CD4-positive, CD25-positive, alpha-beta regulatory T cell (primary cell): ENCODE measurements around the gene GALNTL6. TPM values are rescaled to one million over a fixed set of nuclear protein-coding genes. Genes with fewer than 3 reads are reported as not detected.

Experiments used
- ATAC-seq, 2 donors: fragments of 150-1000 bp; cut with Tn5 transposase; one replicate each; pipeline ENCODE4 v1.10.0; 2021; ENCODE audit warnings: low read depth in 2 of 2, moderate number of reproducible peaks in 2 of 2, moderate library complexity in 1 of 2
- DNase-seq, 3 donors: peaks; one replicate each; pipeline versions ENCODE4 v3.0.0 to v3.0.0-alpha.2; 2012 to 2022; ENCODE audit warnings: mixed read lengths in 1 of 3
- H3K27ac ChIP-seq: one replicate; pipeline ENCODE4 v1.7.0; 2013; ENCODE audit warnings: mild to moderate bottlenecking, low read length; ENCODE audit not compliant: insufficient read depth, poor library complexity, severe bottlenecking
- H3K27me3 ChIP-seq: one replicate; pipeline ENCODE4 v1.7.0; 2013; ENCODE audit warnings: low read length; ENCODE audit not compliant: control insufficient read depth, insufficient read depth
- H3K36me3 ChIP-seq: one replicate; pipeline ENCODE4 v1.7.0; 2013; ENCODE audit warnings: mild to moderate bottlenecking, low read length, moderate library complexity; ENCODE audit not compliant: control insufficient read depth, insufficient read depth
- H3K4me1 ChIP-seq: 2 replicates; pipeline ENCODE4 v1.7.0; 2013; ENCODE audit warnings: mild to moderate bottlenecking, low read length; ENCODE audit not compliant: insufficient read depth, control insufficient read depth, poor library complexity, severe bottlenecking
- H3K4me3 ChIP-seq: one replicate; pipeline ENCODE4 v1.7.0; 2013; ENCODE audit warnings: low read depth, mild to moderate bottlenecking, low read length, moderate library complexity
- H3K9me3 ChIP-seq, 2 experiments: 1 replicate in 1 of 2; 2 replicates in 1 of 2; pipeline ENCODE4 v1.7.0; 2013; ENCODE audit warnings: low read length in 2 of 2, mild to moderate bottlenecking in 1 of 2, moderate library complexity in 1 of 2; ENCODE audit not compliant: control insufficient read depth in 2 of 2
- H3K27ac Mint-ChIP-seq, 3 donors: one replicate each; pipeline ENCODE4 v1.8.0; 2020 to 2022; ENCODE audit warnings: mild to moderate bottlenecking in 3 of 3, mixed read lengths in 3 of 3, moderate library complexity in 2 of 3
- H3K27me3 Mint-ChIP-seq: one replicate; pipeline ENCODE4 v1.8.0; 2022; ENCODE audit warnings: mild to moderate bottlenecking, mixed read lengths
- H3K36me3 Mint-ChIP-seq: one replicate; pipeline ENCODE4 v1.8.0; 2020; ENCODE audit warnings: mixed read lengths
- H3K4me1 Mint-ChIP-seq, 4 donors: one replicate each; pipeline ENCODE4 v1.8.0; 2020 to 2022; ENCODE audit warnings: mixed read lengths in 4 of 4, mild to moderate bottlenecking in 1 of 4
- H3K4me3 Mint-ChIP-seq, 4 donors: one replicate each; pipeline ENCODE4 v1.8.0; 2020 to 2022; ENCODE audit warnings: mild to moderate bottlenecking in 4 of 4, mixed read lengths in 4 of 4, moderate library complexity in 3 of 4
- H3K9me3 Mint-ChIP-seq, 7 donors: one replicate each; pipeline ENCODE4 v1.8.0; 2020 to 2022; ENCODE audit warnings: mixed read lengths in 7 of 7, mild to moderate bottlenecking in 3 of 7, moderate library complexity in 2 of 7
- polyA plus RNA-seq, 4 donors: library from polyadenylated mRNA; unstranded; fragments of 300-500 nt; fragmentation: Illumina TruSeq; gene quantifications; one replicate each; pipeline ENCODE4 v1.2.3, GENCODE V29; 2021
- total RNA-seq: library from RNA; stranded (reverse); gene quantifications from one replicate; pipeline ENCODE4 v1.2.3, GENCODE V29; 2022

The GALNTL6 gene
- total and polyA plus RNA-seq, 5 donors from 2014 or later: not detected

GRCh38 chr4:172050911-172051310 is 237.7 kb downstream of the GALNTL6 start:
- DNase-seq: no peak
- H3K4me3 Mint-ChIP-seq: no peak overlapping the region
- no peak overlapping the region for H3K4me3 ChIP-seq
- H3K27ac Mint-ChIP-seq: no peak overlapping the region
- ATAC-seq: no peak
- no peaks in the 10 kb centered on the region for H3K36me3 Mint-ChIP-seq
- H3K9me3 ChIP-seq: peaks cover 1 to 3% of the 10 kb centered on the region in 2 experiments
- peaks cover 4 to 16% (median 6%) of the 10 kb centered on the region in 7 donors for H3K9me3 Mint-ChIP-seq
- no peaks in the 10 kb centered on the region for H3K4me1 Mint-ChIP-seq
- H3K36me3 ChIP-seq: no peaks in the 10 kb centered on the region
- no peaks in the 10 kb centered on the region for H3K4me1 ChIP-seq
- no peaks in the 10 kb centered on the region for H3K27me3 Mint-ChIP-seq
- no peak overlapping the region for H3K27ac ChIP-seq
- H3K27me3 ChIP-seq: no peaks in the 10 kb centered on the region

- Histone ChIP-seq H3K4me3 (no peak overlapping the region), H3K4me1 (no peaks in the 10 kb centered on the region), H3K9me3 (peaks cover 1 to 3% of the 10 kb centered on the region in 2 experiments), H3K27me3 (no peaks in the 10 kb centered on the region), H3K27ac (no peak overlapping the region), H3K36me3 (no peaks in the 10 kb centered on the region)
- H3K4me1 Mint-ChIP-seq: no peaks in the 10 kb centered on the region
- H3K36me3 Mint-ChIP-seq: no peaks in the 10 kb centered on the region
- no peak overlapping the region for H3K4me3 Mint-ChIP-seq
- no peak for ATAC-seq
- peaks cover 0 to 24% (median 3%) of the 10 kb centered on the region in 7 donors for H3K9me3 Mint-ChIP-seq
- H3K27me3 Mint-ChIP-seq: no peaks in the 10 kb centered on the region
- DNase-seq: no peak
- H3K27ac Mint-ChIP-seq: no peak overlapping the region
Measured at GRCh38 chr4:172055046-172055445, 241.8 kb downstream of the GALNTL6 start.

- no peak overlapping the region for H3K4me3 ChIP-seq
Measured at GRCh38 chr4:172055498-172055897, 242.3 kb downstream of the GALNTL6 start.

GRCh38 chr4:172061204-172061603 is 248.0 kb downstream of the GALNTL6 start:
- peaks cover 0 to 4% of the 10 kb centered on the region in 2 experiments for H3K9me3 ChIP-seq
- ATAC-seq (no peak), DNase-seq (no peak)
- peaks cover 0 to 23% (median 5%) of the 10 kb centered on the region in 7 donors for H3K9me3 Mint-ChIP-seq
- no peak overlapping the region for H3K4me3 Mint-ChIP-seq
- no peaks in the 10 kb centered on the region for H3K27me3 ChIP-seq
- no peak overlapping the region for H3K27ac ChIP-seq
- H3K4me1 Mint-ChIP-seq: no peaks in the 10 kb centered on the region
- no peaks in the 10 kb centered on the region for H3K36me3 Mint-ChIP-seq
- H3K36me3 ChIP-seq: no peaks in the 10 kb centered on the region
- no peaks in the 10 kb centered on the region for H3K27me3 Mint-ChIP-seq
- no peak overlapping the region for H3K27ac Mint-ChIP-seq
- H3K4me1 ChIP-seq: no peaks in the 10 kb centered on the region
- H3K4me3 ChIP-seq: no peak overlapping the region

More at GRCh38 chr4:172055498-172055897, 242.3 kb downstream of the GALNTL6 start:
- ATAC-seq (no peak), DNase-seq (no peak)
- Histone ChIP-seq H3K36me3 (no peaks in the 10 kb centered on the region), H3K9me3 (peaks cover 0 to 3% of the 10 kb centered on the region in 2 experiments), H3K27ac (no peak overlapping the region), H3K27me3 (no peaks in the 10 kb centered on the region), H3K4me1 (no peaks in the 10 kb centered on the region)
- no peaks in the 10 kb centered on the region for H3K27me3 Mint-ChIP-seq
- no peaks in the 10 kb centered on the region for H3K4me1 Mint-ChIP-seq
- peaks cover 0 to 23% (median 3%) of the 10 kb centered on the region in 7 donors for H3K9me3 Mint-ChIP-seq
- no peak overlapping the region for H3K27ac Mint-ChIP-seq
- no peak overlapping the region for H3K4me3 Mint-ChIP-seq
- H3K36me3 Mint-ChIP-seq: no peaks in the 10 kb centered on the region

GRCh38 chr4:172068506-172068905 is 255.3 kb downstream of the GALNTL6 start:
- DNase-seq (no peak), ATAC-seq (no peak)
- peaks cover 0 to under 1% of the 10 kb centered on the region in 2 experiments for H3K9me3 ChIP-seq
- no peaks in the 10 kb centered on the region for H3K27me3 ChIP-seq
- no peaks in the 10 kb centered on the region for H3K36me3 ChIP-seq
- no peak overlapping the region for H3K4me3 Mint-ChIP-seq
- no peaks in the 10 kb centered on the region for H3K27me3 Mint-ChIP-seq
- H3K9me3 Mint-ChIP-seq: peaks cover 2 to 31% (median 7%) of the 10 kb centered on the region in 7 donors
- H3K4me1 Mint-ChIP-seq: no peaks in the 10 kb centered on the region
- no peak overlapping the region for H3K27ac Mint-ChIP-seq
- no peak overlapping the region for H3K27ac ChIP-seq
- no peak overlapping the region for H3K4me3 ChIP-seq
- H3K36me3 Mint-ChIP-seq: no peaks in the 10 kb centered on the region
- H3K4me1 ChIP-seq: no peaks in the 10 kb centered on the region

- no peak overlapping the region for H3K27ac ChIP-seq
- Mint-ChIP-seq H3K4me1 (no peaks in the 10 kb centered on the region), H3K4me3 (no peak overlapping the region)
Measured at GRCh38 chr4:172073590-172073989, 260.4 kb downstream of the GALNTL6 start.

GRCh38 chr4:172083272-172083671 is 270.1 kb downstream of the GALNTL6 start:
- DNase-seq: no peak
- Mint-ChIP-seq H3K27ac (no peak overlapping the region), H3K36me3 (no peaks in the 10 kb centered on the region), H3K4me3 (no peak overlapping the region), H3K27me3 (no peaks in the 10 kb centered on the region), H3K9me3 (peaks cover 0 to under 1% (median 0%) of the 10 kb centered on the region in 7 donors), H3K4me1 (no peaks in the 10 kb centered on the region)
- no peaks in the 10 kb centered on the region for H3K4me1 ChIP-seq
- no peak overlapping the region for H3K4me3 ChIP-seq
- peaks cover 0 to 2% of the 10 kb centered on the region in 2 experiments for H3K9me3 ChIP-seq
- no peaks in the 10 kb centered on the region for H3K27me3 ChIP-seq
- H3K27ac ChIP-seq: no peak overlapping the region
- no peaks in the 10 kb centered on the region for H3K36me3 ChIP-seq
- no peak for ATAC-seq

More at GRCh38 chr4:172073590-172073989, 260.4 kb downstream of the GALNTL6 start:
- no peaks in the 10 kb centered on the region for H3K36me3 ChIP-seq
- H3K27me3 Mint-ChIP-seq: no peaks in the 10 kb centered on the region
- ATAC-seq (no peak), DNase-seq (no peak)
- H3K9me3 ChIP-seq: peaks cover 0 to 4% of the 10 kb centered on the region in 2 experiments
- H3K27me3 ChIP-seq: no peaks in the 10 kb centered on the region
- H3K4me3 ChIP-seq: no peak overlapping the region
- H3K36me3 Mint-ChIP-seq: no peaks in the 10 kb centered on the region
- H3K4me1 ChIP-seq: no peaks in the 10 kb centered on the region
- no peak overlapping the region for H3K27ac Mint-ChIP-seq
- peaks cover 3 to 16% (median 7%) of the 10 kb centered on the region in 7 donors for H3K9me3 Mint-ChIP-seq

- peaks cover 0 to 17% (median 2%) of the 10 kb centered on the region in 7 donors for H3K9me3 Mint-ChIP-seq
- H3K36me3 Mint-ChIP-seq: no peaks in the 10 kb centered on the region
- no peak for ATAC-seq
Measured at GRCh38 chr4:172088556-172088955, 275.4 kb downstream of the GALNTL6 start.

More at GRCh38 chr4:172088556-172088955, 275.4 kb downstream of the GALNTL6 start:
- Histone ChIP-seq H3K27me3 (no peaks in the 10 kb centered on the region), H3K27ac (no peak overlapping the region), H3K4me1 (no peaks in the 10 kb centered on the region), H3K36me3 (no peaks in the 10 kb centered on the region), H3K4me3 (no peak overlapping the region), H3K9me3 (peaks cover 0 to 5% of the 10 kb centered on the region in 2 experiments)
- no peaks in the 10 kb centered on the region for H3K4me1 Mint-ChIP-seq
- H3K27me3 Mint-ChIP-seq: no peaks in the 10 kb centered on the region
- no peak overlapping the region for H3K27ac Mint-ChIP-seq
- DNase-seq: no peak
- H3K4me3 Mint-ChIP-seq: no peak overlapping the region
